GM12864 (cell line): ENCODE data around the gene SGSM1.

Source experiments
- DNase-seq: peaks from one replicate; pipeline ENCODE4 v3.0.0-alpha.2; 2011; ENCODE audit warnings: low read depth
- H3K4me3 ChIP-seq: 2 replicates; pipeline ENCODE4 v1.5.1; 2011; ENCODE audit warnings: mild to moderate bottlenecking, low read depth, low read length, control low read depth
- CTCF ChIP-seq: IDR thresholded peaks from 2 replicates; pipeline ENCODE4 v1.5.1; 2011; ENCODE audit warnings: low read depth, mild to moderate bottlenecking, moderate library complexity, low read length, control low read depth, inconsistent platforms; ENCODE audit errors: missing control alignments

SGSM1 gene

DNA sequence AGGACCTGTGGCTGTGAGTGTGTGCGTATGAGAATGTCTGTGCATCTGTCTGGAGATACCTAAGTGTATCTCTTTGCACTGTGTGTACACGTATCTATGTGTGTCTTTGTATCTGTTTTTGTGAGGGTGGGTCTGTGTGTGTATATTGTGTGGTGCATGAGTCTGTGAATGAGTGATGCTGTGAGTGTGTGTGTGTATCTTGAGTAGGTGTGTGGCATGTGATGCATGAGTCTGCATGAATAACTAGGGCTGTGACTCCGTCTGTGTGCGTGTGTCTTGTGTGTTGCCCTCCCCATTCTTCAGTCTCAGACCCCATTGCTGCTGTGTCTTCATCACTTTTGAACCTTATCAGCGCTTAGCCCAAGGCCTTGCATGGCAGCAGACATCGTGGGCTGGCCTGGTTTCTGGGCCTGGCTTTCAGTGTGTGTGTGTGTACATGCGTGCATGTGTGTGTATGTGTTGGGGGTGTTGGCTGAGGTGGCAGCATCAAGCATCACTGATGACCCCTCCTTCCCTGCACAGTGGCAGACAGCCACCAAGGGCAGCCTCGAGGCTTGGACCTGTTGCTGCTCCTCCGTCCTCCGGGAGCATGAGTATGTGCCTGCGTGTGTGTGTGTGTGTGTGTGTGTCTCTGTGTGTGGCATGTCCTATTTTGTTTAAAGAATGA lies 1.4 kb downstream of the SGSM1 start:
- TF ChIP-seq CTCF, result no peak
- no peak overlapping the region for H3K4me3 ChIP-seq
- DNase-seq, result no peak

DNA sequence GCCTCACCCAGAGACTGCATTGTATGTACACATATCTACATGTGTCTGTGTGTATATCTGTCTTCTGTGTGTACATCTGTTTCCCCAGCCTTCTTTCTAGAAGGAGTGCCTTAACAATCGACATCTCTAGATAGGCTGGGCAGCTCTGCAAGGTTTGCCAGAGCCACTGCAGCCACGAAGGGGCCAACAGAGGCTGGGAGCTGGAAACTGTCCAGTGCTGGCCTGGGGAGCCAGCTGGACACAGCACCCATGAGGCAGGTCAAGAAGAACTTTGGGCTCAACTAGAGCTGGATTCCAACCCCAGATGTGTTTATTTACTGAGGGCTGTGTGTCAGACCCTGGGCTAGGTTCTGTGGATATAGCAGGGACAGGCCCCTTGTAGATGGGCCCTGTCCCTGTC lies 3.3 kb downstream of the SGSM1 start:
- TF ChIP-seq CTCF, result no peak
- no peak overlapping the region for H3K4me3 ChIP-seq
- DNase-seq, result no peak

- H3K4me3 ChIP-seq, result no peak overlapping the region
- no peak for DNase-seq
- TF ChIP-seq CTCF, result no peak
Measured at GRCh38 chr22:24810043-24810749, 4.2 kb downstream of the SGSM1 start.

DNA sequence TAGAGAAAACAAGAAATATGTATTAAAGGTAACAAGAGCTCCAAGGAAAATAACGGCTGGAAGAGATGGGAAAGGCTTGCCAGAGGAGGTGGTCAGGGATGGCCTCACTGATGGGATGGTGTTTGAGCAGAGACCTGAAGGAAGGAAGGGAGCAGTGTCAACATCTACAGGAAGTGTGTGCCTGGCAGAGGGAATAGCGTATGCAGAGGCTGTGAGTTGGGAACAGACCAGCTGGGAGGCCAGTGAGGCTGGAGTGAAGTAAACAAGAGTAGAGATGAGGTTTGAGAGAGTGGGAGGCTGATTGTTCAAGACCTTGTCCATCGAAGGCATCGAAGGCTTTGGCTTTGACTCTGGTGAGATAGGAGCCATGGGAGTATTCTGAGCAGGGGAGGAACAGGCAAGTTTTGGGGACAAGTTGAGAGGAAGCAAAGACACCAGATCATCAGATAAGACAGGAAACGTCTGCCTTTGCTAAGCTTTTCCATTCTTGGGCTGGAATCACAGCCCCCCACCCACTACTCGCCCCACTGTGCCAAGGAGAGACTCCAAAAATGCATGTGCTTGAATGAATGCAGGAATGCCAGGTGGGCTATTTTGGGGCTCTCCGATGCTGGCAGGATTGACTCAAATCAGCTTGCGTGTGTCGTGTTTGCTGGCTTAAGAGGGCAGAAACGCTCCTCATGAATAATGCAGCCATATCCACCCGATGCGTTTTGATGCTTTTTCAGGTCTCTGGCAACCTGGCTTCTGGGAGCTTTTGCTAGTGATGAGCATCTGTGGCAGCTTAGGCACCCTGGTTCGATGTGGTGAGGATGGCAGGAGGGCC lies 7.2 kb downstream of the SGSM1 start:
- H3K4me3 ChIP-seq, result no peak overlapping the region
- DNase-seq, result no peak
- no peak for TF ChIP-seq CTCF

- no peak overlapping the region for H3K4me3 ChIP-seq
- TF ChIP-seq CTCF, result no peak
- DNase-seq, result no peak
Measured at GRCh38 chr22:24813861-24814770, 8.1 kb downstream of the SGSM1 start.

- DNase-seq, result no peak
- TF ChIP-seq CTCF, result no peak
Measured at GRCh38 chr22:24816806-24817205, 10.8 kb downstream of the SGSM1 start.

More at GRCh38 chr22:24816806-24817205, 10.8 kb downstream of the SGSM1 start:
- no peak overlapping the region for H3K4me3 ChIP-seq
